Left lobe of liver (tissue), 2 donors: Measurements from ENCODE around the gene SLC27A2. TPM values are rescaled to one million over a fixed set of nuclear protein-coding genes. Genes with fewer than 3 reads are reported as not detected.

Source experiments
- ATAC-seq: fragments of 200-7000 bp; cut with Tn5 transposase; one replicate; pipeline ENCODE4 v1.9.1; 2020; ENCODE audit warnings: mild to moderate bottlenecking, moderate library complexity
- DNase-seq: peaks from one replicate; pipeline ENCODE4 v3.0.0-alpha.2; 2020; ENCODE audit warnings: low spot score
- total RNA-seq: library from RNA; stranded (reverse); gene quantifications from one replicate; pipeline ENCODE4 v1.2.1, GENCODE V29; 2021
- donor health status: DM: no; HTN: no; CAD: no; lungs with moderate emphysema.
- donor health status: DM: no; HTN: yes; CAD: no.

Gene SLC27A2
- total RNA-seq, 1 donor from 2014 or later, result 153 TPM

DNA sequence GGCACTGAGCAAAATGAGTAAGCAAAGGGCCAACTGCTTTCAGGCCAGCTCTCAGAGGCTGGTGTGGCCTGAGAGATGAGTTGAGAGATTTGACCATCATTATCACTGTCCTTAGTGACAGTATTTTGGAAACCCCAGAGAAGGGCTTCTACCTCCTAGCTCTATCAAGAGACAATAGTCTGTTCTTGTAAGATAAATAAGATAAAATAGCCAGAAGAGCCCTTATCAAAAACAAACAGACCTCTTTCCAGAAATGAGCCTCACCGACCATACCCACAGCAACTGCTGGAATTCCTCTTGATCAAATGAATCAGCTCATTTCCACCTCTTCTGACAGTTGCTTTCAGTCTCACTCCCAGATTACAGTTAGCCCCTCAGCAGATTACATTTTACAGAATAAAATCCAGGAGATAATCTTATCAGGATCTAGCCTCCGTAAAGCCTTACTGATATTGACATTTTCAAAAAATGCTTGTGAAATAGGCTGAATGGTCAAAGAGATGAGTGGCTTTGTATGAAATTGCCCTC is 79.0 kb downstream of the SLC27A2 start:
- peak; percentile 19 for ATAC-seq
- no peak for DNase-seq

DNA sequence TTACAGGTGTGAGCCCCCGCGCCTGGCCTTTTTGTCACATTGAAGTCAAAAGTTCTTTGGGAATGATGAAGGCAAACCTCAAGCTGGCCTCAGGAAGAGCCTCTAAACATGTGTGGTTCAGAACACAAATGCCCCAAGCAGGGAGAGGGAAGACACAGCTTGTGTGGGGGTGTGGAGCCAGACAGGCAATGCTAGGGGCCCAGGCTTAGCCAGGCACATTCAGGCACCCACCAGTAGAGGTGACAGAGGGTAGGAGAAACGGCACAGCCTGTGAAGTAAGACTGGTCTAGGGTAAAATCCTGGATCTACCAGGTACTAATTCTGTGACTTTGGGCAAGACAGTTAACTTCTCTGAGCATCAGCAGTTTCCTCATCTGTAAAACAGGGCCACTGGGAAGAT is 80.0 kb downstream of the SLC27A2 start:
- peak; percentile 11 for DNase-seq
- no peak for ATAC-seq

DNA sequence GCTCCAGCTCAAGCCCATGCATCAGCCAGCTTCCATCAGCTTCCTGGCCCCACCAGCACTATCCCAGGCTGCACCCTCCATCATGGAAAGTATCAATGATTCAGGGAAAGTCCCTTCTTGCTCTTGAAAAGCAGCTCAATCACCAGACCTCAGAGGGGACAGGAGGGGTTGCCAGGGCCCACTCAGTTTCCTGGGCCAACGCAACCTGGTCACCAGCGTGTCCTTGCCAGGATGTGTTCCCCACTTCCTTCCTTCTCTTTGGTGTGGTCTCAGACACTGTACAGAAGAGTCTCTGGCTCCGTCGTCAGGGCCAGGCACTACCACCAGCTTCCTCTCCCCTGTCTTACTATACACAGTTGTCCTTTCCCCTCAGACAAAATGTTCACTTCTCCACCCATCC is 80.5 kb downstream of the SLC27A2 start:
- no peak for ATAC-seq

DNA sequence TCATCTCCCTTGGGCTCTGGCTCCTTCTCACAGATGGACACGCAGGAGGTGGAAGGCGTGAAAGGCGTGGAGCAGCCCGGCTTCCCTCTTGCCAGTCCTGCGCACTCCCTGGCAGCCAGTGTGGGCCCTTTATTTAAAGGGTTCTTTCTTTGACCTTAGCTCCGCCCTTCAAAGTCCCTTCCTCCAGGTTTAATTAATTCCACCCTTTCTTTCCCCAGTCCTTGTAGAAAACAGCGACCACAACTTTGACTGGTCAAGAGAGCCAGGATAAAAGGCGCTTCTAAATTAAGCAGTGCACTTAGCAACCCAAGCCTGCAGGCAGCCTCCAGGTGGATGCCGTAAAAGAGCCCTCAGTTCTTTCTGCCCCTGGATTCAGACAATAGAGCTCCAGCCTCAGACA is 83.6 kb downstream of the SLC27A2 start, which contains the start of gene HDC:
Gene HDC (minus strand): TSS at position 107 of the 400 bp plus-strand sequence. CDS start 103 bp downstream, at position 4.
- no peak for DNase-seq
- ATAC-seq, result no peak

More for the DNA sequence above, 80.5 kb downstream of the SLC27A2 start:
- DNase-seq, result peak; percentile 22

DNA sequence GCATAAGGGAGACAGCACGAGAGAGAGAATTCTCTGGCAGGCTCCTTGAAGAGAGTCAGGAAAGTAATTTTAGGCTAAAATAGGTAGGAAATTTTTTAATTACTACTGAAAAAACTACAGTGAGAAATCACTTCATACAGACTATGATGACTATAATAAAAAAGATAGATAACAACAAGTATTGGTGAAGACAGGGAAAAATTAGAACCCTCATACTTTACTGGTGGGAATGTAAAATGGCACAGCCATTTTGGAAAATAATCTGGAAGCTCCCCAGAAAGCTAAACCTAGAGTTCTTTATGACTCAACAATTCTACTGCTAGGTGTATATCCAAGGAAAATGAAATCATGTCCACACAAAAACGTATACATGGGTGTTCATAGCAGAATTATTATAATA is 85.6 kb downstream of the SLC27A2 start:
- ATAC-seq (no peak), DNase-seq (no peak)

DNA sequence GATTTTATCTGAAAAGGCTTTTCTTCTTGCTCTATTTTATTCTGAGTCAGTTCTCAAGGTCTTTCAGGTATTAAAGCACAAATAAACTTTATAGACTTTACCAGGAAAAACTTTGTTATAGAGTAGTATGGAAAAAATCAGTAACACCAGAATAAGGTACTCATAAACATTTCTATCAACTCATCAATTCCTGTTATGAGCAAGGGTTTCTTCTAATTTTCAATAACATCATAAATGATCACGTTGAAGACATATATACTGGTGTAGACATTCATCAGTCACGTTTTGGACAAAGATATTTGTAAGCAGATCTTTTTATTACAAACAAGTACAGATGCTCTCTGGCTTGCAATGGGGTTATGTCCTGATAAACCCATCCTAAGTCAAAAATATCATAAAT is 93.1 kb downstream of the SLC27A2 start:
- ATAC-seq, result no peak

DNA sequence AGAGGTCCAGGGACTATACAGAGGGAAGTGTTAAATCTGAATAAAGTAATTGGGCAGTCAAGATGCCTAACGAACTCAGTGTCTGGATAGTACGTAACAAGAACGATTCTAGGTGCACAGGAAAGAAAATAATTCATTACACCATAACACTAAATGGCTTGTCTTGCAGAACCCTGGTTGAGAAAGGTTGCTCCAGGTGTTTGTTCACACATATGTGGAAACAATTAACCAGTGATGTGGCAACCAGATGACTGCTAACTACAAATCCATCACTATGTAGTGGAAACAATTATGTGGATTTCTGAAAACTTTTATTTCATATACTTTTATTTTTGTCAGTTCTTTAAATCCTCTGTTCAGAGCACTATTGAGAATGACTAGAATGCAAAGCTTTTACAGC is 93.9 kb downstream of the SLC27A2 start:
- ATAC-seq (no peak), DNase-seq (no peak)

More for the DNA sequence above, 93.1 kb downstream of the SLC27A2 start:
- DNase-seq, result no peak

DNA sequence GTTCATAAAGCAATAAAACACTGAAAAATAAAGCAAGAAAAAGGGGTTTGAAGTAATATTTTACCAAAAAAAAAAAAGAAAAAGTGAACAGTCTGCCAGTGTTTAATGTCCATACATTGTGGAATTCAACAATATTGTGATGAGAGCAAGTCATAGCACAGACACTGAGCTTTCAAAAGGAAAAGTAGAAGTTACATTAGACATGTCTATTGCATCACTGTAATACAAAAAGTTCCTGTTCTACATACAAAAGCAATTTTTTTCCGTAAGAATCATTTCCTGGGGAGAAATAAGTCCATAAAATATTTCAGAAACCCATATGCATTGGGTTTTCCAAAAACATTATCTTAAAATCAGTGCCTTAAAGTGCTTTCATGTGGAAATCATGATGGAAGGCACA is 95.4 kb downstream of the SLC27A2 start:
- ATAC-seq (no peak), DNase-seq (no peak)

DNA sequence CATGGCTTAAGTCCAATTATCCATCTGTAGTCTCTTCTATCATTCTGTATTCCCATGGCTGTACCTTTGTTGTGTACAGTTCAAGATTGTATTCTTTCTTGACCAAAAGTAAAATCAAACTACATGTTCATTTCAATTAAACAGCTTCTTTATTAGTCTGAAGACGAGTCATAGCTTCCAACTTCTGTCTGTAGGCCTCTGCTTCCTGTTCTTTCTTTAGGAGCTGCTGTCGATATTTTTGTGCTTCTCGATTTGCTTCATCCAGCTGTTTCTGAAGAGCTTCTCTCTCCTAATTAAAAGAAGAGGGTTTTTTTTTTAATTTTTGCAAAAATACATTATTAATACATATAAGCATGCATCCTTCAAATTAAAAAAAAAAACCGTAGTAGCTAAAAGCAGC is 96.5 kb downstream of the SLC27A2 start:
- no peak for DNase-seq
- ATAC-seq, result no peak

DNA sequence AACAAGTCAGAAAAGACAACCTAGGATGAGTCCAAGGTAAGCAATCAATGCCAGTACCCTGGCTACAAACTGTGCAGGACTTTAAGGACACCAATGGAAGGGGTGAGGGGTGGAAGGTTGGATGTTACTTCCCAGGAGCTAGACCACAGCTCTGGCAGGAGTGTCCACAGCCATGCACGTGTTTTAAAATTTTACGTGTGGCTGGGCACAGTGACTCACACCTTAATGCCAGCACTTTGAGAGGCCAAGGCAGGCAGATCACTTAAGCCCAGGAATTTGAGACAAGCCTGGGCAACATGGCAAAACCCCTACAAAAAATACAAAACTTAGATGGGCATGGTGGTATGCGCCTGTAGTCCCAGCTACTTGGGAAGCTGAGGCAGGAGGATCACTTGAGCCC is 98.3 kb downstream of the SLC27A2 start:
- ATAC-seq (no peak), DNase-seq (no peak)

DNA sequence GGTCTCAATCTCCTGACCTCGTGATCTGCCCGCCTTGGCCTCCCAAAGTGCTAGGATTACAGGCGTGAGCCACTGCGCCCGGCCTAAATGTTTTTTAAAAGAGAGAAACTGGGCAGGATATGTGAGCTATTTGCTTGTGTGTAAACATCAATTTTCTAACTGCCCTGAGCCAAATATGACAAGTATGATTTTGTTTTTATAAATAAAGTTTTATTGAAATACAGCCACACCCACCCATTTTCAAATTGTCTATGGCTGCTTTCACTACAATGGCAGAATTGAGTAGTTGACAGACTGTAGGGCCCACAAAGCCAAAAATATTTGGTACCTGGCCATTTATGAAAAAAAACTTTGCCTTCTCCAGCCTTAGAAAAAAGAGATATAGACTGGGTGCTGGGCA is 99.4 kb downstream of the SLC27A2 start:
- DNase-seq (no peak), ATAC-seq (no peak)

Other genes starting within 250 kb of the SLC27A2 start
- 6.8 TPM for gene ATP8B4, start 63.0 kb upstream of the SLC27A2 start, total RNA-seq
- gene HDC, start 83.5 kb downstream of the SLC27A2 start, total RNA-seq, result 0.23 TPM
- 6.0 TPM for gene GABPB1, start 173.0 kb downstream of the SLC27A2 start, total RNA-seq
- gene USP8, start 242.2 kb downstream of the SLC27A2 start, total RNA-seq, result 27.4 TPM